Measurements from ENCODE around the gene DBN1. TPM values are rescaled to one million over a fixed set of nuclear protein-coding genes. Genes with fewer than 3 reads are reported as not detected.

The DBN1 gene
- total and polyA plus RNA-seq, 2 experiments from 2014 or later = 106 to 290 TPM

DNA sequence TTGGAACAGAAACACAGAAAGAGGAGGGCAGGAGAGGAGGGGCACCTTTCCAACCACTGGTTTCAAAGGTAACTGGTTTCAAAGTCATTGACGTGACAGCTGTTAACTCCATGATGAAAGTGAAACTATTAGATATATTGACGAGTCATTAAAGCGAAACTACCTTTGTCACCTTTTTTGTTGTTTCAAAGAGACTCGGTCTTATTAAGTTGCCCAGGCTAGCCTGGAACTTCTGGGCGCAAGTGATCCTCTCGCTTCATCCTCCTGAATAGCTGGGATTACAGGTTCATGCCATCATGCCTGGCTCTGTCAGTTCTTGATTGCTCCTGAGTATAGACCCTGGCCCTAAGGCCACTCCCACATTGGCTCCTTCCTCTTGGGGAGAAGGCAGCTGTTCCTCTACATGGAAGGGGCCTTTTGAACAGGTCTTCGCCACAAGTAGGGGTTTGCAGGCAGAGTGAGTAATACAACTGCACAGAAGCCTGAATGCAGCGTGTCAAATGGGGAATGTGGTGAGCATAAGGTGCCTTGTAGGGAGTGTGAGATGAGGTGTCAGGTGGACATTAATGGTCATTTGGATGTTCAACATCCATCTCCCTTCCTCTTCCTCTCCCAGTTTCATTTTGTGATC, 60.7 kb downstream of the DBN1 start (continued):
- TF ChIP-seq, protein P1, sequence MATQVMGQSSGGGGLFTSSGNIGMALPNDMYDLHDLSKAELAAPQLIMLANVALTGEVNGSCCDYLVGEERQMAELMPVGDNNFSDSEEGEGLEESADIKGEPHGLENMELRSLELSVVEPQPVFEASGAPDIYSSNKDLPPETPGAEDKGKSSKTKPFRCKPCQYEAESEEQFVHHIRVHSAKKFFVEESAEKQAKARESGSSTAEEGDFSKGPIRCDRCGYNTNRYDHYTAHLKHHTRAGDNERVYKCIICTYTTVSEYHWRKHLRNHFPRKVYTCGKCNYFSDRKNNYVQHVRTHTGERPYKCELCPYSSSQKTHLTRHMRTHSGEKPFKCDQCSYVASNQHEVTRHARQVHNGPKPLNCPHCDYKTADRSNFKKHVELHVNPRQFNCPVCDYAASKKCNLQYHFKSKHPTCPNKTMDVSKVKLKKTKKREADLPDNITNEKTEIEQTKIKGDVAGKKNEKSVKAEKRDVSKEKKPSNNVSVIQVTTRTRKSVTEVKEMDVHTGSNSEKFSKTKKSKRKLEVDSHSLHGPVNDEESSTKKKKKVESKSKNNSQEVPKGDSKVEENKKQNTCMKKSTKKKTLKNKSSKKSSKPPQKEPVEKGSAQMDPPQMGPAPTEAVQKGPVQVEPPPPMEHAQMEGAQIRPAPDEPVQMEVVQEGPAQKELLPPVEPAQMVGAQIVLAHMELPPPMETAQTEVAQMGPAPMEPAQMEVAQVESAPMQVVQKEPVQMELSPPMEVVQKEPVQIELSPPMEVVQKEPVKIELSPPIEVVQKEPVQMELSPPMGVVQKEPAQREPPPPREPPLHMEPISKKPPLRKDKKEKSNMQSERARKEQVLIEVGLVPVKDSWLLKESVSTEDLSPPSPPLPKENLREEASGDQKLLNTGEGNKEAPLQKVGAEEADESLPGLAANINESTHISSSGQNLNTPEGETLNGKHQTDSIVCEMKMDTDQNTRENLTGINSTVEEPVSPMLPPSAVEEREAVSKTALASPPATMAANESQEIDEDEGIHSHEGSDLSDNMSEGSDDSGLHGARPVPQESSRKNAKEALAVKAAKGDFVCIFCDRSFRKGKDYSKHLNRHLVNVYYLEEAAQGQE (IDR thresholded peaks at IDR 0.05; ENCODE audit: unreplicated experiment) = no peak
- no peak for TF ChIP-seq EZH2phosphoT487 (IDR thresholded peaks at IDR 0.05; ENCODE audit: unreplicated experiment)

DNA sequence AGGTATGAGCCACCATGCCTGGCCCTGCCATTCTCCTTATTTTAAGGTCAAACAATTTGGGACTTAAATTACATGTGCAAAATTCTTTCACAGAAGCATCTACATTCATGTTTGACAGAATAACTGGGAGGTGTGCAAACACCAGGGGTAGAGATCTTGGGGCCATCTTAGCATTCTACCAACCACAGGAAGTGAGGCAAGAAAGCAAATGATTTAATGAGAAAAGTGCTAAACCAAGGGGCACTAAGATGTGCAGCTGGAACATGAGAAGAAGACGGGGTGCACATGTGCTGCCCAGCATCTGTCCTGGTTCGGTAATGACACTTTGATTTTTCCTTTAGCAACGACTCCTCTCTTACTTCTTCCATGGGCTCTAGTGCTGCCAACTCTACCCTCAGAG, 62.9 kb downstream of the DBN1 start:
- H3K27ac ChIP-seq (ENCODE audit: low read depth) = no peak overlapping the region
- H2AFZ ChIP-seq = no peak overlapping the region
- H3K4me3 Mint-ChIP-seq = no peak overlapping the region
- peaks cover 10% of the 10 kb centered on the region; the same call in 1 of the 2 replicates for H3K9me2 ChIP-seq (ENCODE audit: insufficient read depth)
- H3K36me3 Mint-ChIP-seq (ENCODE audit: low read depth) = no peaks in the 10 kb centered on the region
- H3K4me3 ChIP-seq = no peak overlapping the region
- H3K27ac Mint-ChIP-seq = no peak overlapping the region
- H3K4me1 ChIP-seq (ENCODE audit: insufficient read depth) = no peaks in the 10 kb centered on the region
- H3K27me3 Mint-ChIP-seq (ENCODE audit: insufficient read depth, low read depth, poor library complexity) = peaks cover 36% of the 10 kb centered on the region
- H3K79me2 ChIP-seq (replicated peaks; ENCODE audit: insufficient read depth) = no peaks in the 10 kb centered on the region
- H3K4me1 Mint-ChIP-seq = no peaks in the 10 kb centered on the region
- H3F3A ChIP-seq (replicated peaks; ENCODE audit: low read depth) = no peaks in the 10 kb centered on the region
- H3K27me3 ChIP-seq (ENCODE audit: insufficient read depth) = peaks cover 33% of the 10 kb centered on the region
- no peaks in the 10 kb centered on the region for H3K36me3 ChIP-seq (ENCODE audit: insufficient read depth)
- ATAC-seq = no peak
- no peaks in the 10 kb centered on the region for H4K20me1 ChIP-seq (replicated peaks; ENCODE audit: insufficient read depth)
- no peaks in the 10 kb centered on the region for H3K9me3 Mint-ChIP-seq
- DNase-seq (ENCODE audit: low spot score) = no peak
- no peak overlapping the region for H3K4me2 ChIP-seq
- TF ChIP-seq STAT1 (IDR thresholded peaks at IDR 0.05; ENCODE audit: unreplicated experiment) (no peak), NANOG (IDR thresholded peaks at IDR 0.05; ENCODE audit: borderline replicate concordance) (no peak), POLR2AphosphoS5 (IDR thresholded peaks at IDR 0.05; ENCODE audit: low read depth) (no peak), JUNB (IDR thresholded peaks at IDR 0.05; ENCODE audit: unreplicated experiment) (no peak), EZH2phosphoT487 (IDR thresholded peaks at IDR 0.05; ENCODE audit: unreplicated experiment) (no peak), ZNF114 (CRISPR knock-in tag; IDR thresholded peaks at IDR 0.05) (no peak), ZNF331 (CRISPR knock-in tag; IDR thresholded peaks at IDR 0.05; ENCODE audit: low read depth) (no peak), CREB1 (CRISPR knock-in tag; IDR thresholded peaks at IDR 0.05; ENCODE audit: low read depth) (no peak)
- TF ChIP-seq, protein P2, sequence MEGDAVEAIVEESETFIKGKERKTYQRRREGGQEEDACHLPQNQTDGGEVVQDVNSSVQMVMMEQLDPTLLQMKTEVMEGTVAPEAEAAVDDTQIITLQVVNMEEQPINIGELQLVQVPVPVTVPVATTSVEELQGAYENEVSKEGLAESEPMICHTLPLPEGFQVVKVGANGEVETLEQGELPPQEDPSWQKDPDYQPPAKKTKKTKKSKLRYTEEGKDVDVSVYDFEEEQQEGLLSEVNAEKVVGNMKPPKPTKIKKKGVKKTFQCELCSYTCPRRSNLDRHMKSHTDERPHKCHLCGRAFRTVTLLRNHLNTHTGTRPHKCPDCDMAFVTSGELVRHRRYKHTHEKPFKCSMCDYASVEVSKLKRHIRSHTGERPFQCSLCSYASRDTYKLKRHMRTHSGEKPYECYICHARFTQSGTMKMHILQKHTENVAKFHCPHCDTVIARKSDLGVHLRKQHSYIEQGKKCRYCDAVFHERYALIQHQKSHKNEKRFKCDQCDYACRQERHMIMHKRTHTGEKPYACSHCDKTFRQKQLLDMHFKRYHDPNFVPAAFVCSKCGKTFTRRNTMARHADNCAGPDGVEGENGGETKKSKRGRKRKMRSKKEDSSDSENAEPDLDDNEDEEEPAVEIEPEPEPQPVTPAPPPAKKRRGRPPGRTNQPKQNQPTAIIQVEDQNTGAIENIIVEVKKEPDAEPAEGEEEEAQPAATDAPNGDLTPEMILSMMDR (conservative IDR thresholded peaks at IDR 0.05; ENCODE audit: low read depth in 2 of 2) = no peak
- TF ChIP-seq, protein P1 (IDR thresholded peaks at IDR 0.05; ENCODE audit: unreplicated experiment) = no peak
- TF ChIP-seq, protein P3, sequence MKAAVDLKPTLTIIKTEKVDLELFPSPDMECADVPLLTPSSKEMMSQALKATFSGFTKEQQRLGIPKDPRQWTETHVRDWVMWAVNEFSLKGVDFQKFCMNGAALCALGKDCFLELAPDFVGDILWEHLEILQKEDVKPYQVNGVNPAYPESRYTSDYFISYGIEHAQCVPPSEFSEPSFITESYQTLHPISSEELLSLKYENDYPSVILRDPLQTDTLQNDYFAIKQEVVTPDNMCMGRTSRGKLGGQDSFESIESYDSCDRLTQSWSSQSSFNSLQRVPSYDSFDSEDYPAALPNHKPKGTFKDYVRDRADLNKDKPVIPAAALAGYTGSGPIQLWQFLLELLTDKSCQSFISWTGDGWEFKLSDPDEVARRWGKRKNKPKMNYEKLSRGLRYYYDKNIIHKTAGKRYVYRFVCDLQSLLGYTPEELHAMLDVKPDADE (IDR thresholded peaks at IDR 0.05) = no peak
